ENCODE results near the gene RSU1.
"Not testable (repeated sequence)": the region's sequence is repeated elsewhere in the genome, so short reads cannot be mapped to it uniquely, and the experiment has no call there.

The RSU1 gene

GRCh38 chr10:16845248-16845647 is 28.0 kb upstream of the RSU1 start:
- H3K4me3 ChIP-seq (ENCODE audit: low read depth, low read length), result no peak overlapping the region

GRCh38 chr10:16843252-16843870 is 26.1 kb upstream of the RSU1 start:
- TF ChIP-seq CTCF (IDR thresholded peaks at IDR 0.05; ENCODE audit: insufficient read depth, low read depth, low read length, missing control alignments), result peak; percentile 27
- DNase-seq (ENCODE audit: low read depth), result peak; percentile 32
- H3K4me3 ChIP-seq (ENCODE audit: low read depth, low read length), result no peak overlapping the region

More at GRCh38 chr10:16845248-16845647, 28.0 kb upstream of the RSU1 start:
- no peak for TF ChIP-seq CTCF (IDR thresholded peaks at IDR 0.05; ENCODE audit: insufficient read depth, low read depth, low read length, missing control alignments)
- no peak for DNase-seq (ENCODE audit: low read depth)

- DNase-seq (ENCODE audit: low read depth), result no peak
- TF ChIP-seq CTCF (IDR thresholded peaks at IDR 0.05; ENCODE audit: insufficient read depth, low read depth, low read length, missing control alignments), result no peak
- no peak overlapping the region for H3K4me3 ChIP-seq (ENCODE audit: low read depth, low read length)
Measured at GRCh38 chr10:16835228-16835627, 18.0 kb upstream of the RSU1 start.

- no peak for DNase-seq (ENCODE audit: low read depth)
- no peak for TF ChIP-seq CTCF (IDR thresholded peaks at IDR 0.05; ENCODE audit: insufficient read depth, low read depth, low read length, missing control alignments)
- no peak overlapping the region for H3K4me3 ChIP-seq (ENCODE audit: low read depth, low read length)
Measured at GRCh38 chr10:16832351-16833080, 15.3 kb upstream of the RSU1 start.

- no peak for TF ChIP-seq CTCF (IDR thresholded peaks at IDR 0.05; ENCODE audit: insufficient read depth, low read depth, low read length, missing control alignments)
- no peak for DNase-seq (ENCODE audit: low read depth)
- no peak overlapping the region for H3K4me3 ChIP-seq (ENCODE audit: low read depth, low read length)
Measured at GRCh38 chr10:16828701-16829175, 11.5 kb upstream of the RSU1 start.

- peak; percentile 47 for TF ChIP-seq CTCF (IDR thresholded peaks at IDR 0.05; ENCODE audit: insufficient read depth, low read depth, low read length, missing control alignments)
- peak; percentile 74 for DNase-seq (ENCODE audit: low read depth)
- H3K4me3 ChIP-seq (ENCODE audit: low read depth, low read length), result no peak overlapping the region
Measured at GRCh38 chr10:16828114-16828568, 10.9 kb upstream of the RSU1 start.

GRCh38 chr10:16827474-16827873 is 10.2 kb upstream of the RSU1 start:
- not testable (repeated sequence) for H3K4me3 ChIP-seq (ENCODE audit: low read depth, low read length); DNase-seq (ENCODE audit: low read depth)
